Lower leg skin (tissue), 4 donors: Measurements from ENCODE around the gene RGL4. TPM values are rescaled to one million over a fixed set of nuclear protein-coding genes. Genes with fewer than 3 reads are reported as not detected.

Source experiments
- DNase-seq, 2 donors: peaks; one replicate each; pipeline ENCODE4 v3.0.0-alpha.2; 2019; ENCODE audit warnings: low spot score in 2 of 2
- H3K4me3 ChIP-seq: fragments of 200-600 bp; sonication (generic); 2 replicates; pipeline ENCODE4 v1.5.1; 2017; ENCODE audit warnings: mild to moderate bottlenecking, low read depth; ENCODE audit not compliant: poor library complexity, severe bottlenecking
- POLR2A ChIP-seq, 2 donors: fragments of 450-650 bp; IDR thresholded peaks; one replicate each; pipeline ENCODE4 v1.6.1; 2016 to 2017; ENCODE audit warnings: antibody characterized with exemption in 2 of 2, mild to moderate bottlenecking in 1 of 2, moderate library complexity in 1 of 2
- WGBS, 2 donors: methylation state at CpG; one replicate each; pipeline ENCODE4 v1.1.5; 2018; 5-methylcytosine and 5-hydroxymethylcytosine counted together
- intact Hi-C: fragments of 100-400 bp; cut with DNase I; formaldehyde crosslinking; loops from one replicate; pipeline ENCODE4 v1.15.0; 2023; ENCODE audit warnings: low total_unique reads
- total RNA-seq, 4 donors: library from RNA; depleted of rRNA; stranded (reverse); fragments of >200 nt; gene quantifications; one replicate each; pipeline ENCODE4 v1.1.0, GENCODE V29; 2016
- TF ChIP-seq, protein P1 (sequence below), 3 donors: fragments of 450-650 bp; IDR thresholded peaks; one replicate each; pipeline ENCODE4 v1.5.1; 2016; ENCODE audit warnings: antibody characterized with exemption in 3 of 3, mild to moderate bottlenecking in 3 of 3, moderate library complexity in 2 of 3

The RGL4 gene
- total RNA-seq, 4 donors from 2014 or later = 0.39 TPM; not detected in 3

DNA sequence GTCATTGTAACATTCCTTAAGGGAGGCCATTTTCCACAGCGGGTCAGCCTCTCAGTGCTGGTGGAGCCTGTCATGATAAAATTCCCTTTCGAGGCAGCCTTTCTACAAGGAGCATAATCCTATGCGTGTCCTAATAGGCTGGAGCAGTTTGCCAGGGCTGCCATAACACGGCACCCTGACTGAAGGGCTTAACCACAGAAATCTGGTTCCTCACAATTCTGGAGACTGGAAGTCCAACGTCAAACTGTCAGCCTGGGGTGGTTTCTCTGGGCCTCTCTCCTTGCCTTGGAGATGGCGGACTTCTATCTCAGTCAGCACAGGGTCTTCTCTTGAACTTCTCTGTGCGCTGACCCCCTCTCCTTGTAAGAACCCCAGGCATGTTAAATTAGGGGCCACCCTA, 1.4 kb upstream of the RGL4 start:
- 89 to 90% methylated on average over 7 of the region's 7 CpGs for WGBS, 2 donors
- no peak for TF ChIP-seq POLR2A (IDR thresholded peaks at IDR 0.05)
- TF ChIP-seq, protein P1, sequence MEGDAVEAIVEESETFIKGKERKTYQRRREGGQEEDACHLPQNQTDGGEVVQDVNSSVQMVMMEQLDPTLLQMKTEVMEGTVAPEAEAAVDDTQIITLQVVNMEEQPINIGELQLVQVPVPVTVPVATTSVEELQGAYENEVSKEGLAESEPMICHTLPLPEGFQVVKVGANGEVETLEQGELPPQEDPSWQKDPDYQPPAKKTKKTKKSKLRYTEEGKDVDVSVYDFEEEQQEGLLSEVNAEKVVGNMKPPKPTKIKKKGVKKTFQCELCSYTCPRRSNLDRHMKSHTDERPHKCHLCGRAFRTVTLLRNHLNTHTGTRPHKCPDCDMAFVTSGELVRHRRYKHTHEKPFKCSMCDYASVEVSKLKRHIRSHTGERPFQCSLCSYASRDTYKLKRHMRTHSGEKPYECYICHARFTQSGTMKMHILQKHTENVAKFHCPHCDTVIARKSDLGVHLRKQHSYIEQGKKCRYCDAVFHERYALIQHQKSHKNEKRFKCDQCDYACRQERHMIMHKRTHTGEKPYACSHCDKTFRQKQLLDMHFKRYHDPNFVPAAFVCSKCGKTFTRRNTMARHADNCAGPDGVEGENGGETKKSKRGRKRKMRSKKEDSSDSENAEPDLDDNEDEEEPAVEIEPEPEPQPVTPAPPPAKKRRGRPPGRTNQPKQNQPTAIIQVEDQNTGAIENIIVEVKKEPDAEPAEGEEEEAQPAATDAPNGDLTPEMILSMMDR (IDR thresholded peaks at IDR 0.05) = no peak
- DNase-seq = no peak
- no peak overlapping the region for H3K4me3 ChIP-seq
- intact Hi-C loops = no loop called here

DNA sequence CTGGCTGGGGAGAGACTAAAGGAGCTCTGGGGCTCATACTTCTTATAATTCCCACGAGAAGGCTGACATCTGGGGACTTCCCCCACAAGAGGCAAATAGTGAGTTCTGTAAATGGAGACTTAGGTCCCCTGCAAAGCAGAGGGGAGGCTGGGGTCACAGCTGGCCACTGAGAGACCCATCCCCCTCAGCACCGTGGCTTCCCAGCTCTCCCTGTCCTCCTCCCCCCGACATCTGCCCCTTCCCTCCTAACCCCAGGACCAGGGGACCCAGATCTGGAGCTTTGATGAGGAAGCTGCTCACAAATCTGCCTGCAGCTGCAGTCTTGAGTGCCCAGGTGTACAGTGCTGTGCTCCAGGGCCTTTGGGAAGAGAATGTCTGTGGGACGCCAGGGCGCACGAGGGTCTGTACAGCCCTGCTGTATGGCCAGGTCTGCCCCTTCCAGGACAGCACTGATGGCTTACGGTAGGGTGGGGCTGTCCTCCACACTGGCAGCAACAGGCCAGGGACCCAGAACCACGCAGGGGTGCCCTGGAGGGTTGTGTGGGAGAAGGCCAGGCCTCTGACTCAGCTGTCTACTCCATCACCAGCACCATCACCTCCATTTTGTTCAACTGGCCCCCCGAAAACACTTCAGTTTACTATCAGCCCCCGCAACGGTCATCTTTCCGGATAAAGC, 1.1 kb downstream of the RGL4 start:
- TF ChIP-seq POLR2A (IDR thresholded peaks at IDR 0.05) = no peak
- TF ChIP-seq, protein P1 (IDR thresholded peaks at IDR 0.05) = no peak
- peak in 1 of 2 donors; percentile 62 for DNase-seq
- WGBS, 2 donors = 88 to 95% methylated on average over 10 to 12 of the region's 12 CpGs
- intact Hi-C loops = no loop called here
- H3K4me3 ChIP-seq = no peak overlapping the region

DNA sequence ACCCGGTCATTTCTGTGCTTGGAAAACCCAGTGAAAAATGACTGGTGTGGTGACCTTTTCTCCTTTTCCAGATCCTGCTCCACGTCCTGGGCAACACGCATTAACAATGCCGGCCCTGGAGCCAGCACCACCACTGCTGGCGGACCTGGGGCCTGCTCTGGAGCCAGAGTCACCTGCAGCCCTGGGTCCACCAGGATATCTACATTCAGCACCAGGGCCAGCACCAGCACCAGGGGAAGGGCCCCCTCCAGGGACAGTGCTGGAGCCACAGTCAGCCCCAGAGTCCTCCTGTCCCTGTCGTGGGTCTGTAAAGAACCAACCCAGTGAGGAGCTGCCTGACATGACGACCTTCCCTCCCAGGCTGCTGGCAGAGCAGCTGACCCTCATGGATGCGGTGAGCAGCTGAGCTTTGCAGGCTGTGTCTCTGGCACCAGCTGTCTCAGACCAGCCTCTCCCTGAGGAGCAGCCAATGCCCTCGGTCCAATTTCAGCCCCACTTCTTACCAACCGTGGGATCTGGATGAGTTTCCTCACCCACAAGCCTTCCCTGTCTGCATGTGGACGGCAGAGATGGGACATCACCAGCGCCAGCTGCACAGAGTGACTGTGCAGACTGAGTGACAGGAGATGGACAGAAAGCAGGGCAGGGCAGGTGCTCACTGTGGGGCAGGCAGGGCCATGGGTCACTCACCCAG, 1.9 kb downstream of the RGL4 start:
- H3K4me3 ChIP-seq = no peak overlapping the region
- intact Hi-C loops = no loop called here
- DNase-seq = peak in 1 of 2 donors; percentile 78
- 94 to 95% methylated on average over 12 of the region's 12 CpGs for WGBS, 2 donors
- TF ChIP-seq, protein P1 (IDR thresholded peaks at IDR 0.05) = no peak
- no peak for TF ChIP-seq POLR2A (IDR thresholded peaks at IDR 0.05)

- H3K4me3 ChIP-seq = no peak overlapping the region
- 92 to 95% methylated on average over 11 of the region's 11 CpGs for WGBS, 2 donors
- intact Hi-C loops = no loop called here
- DNase-seq = peak in 1 of 2 donors; percentile 53
- TF ChIP-seq, protein P1 (IDR thresholded peaks at IDR 0.05) = no peak
- no peak for TF ChIP-seq POLR2A (IDR thresholded peaks at IDR 0.05)
These were observed 3.3 kb downstream of the RGL4 start for GRCh38 chr22:23693979-23694680.

- 76 to 87% methylated on average over 3 of the region's 3 CpGs for WGBS, 2 donors
- no peak overlapping the region for H3K4me3 ChIP-seq
- intact Hi-C loops = no loop called here
These were observed 4.3 kb downstream of the RGL4 start for GRCh38 chr22:23695141-23695540.

More at GRCh38 chr22:23695141-23695540, 4.3 kb downstream of the RGL4 start:
- DNase-seq = peak in 1 of 2 donors; percentile 42
- no peak for TF ChIP-seq POLR2A (IDR thresholded peaks at IDR 0.05)
- TF ChIP-seq, protein P1 (IDR thresholded peaks at IDR 0.05) = no peak
